GM04503 (cell line): ENCODE data around the gene NTM.

ENCODE experiments used
- DNase-seq: peaks from one replicate; pipeline ENCODE4 v3.0.0-alpha.2; 2012; ENCODE audit warnings: low read depth

NTM gene

DNA sequence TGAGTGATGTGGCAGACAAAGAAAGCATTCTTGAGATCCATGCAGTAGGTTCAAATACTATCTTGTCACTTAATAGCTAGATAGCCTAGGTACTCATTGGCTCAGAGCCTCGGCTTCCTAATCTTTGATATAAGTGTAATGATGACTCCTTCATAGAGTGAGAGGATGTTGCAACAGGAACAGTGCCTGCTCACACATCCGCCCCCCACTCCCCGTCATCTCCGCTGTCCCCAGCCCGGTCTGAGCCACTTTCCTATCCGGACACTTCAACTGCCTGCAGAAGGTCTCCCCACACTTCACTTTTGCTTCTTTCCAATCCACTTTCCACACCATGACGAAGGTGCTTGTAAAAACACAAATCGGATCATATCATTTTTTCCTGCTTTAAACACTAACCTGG lies 128.8 kb downstream of the NTM start:
- DNase-seq: no peak

DNA sequence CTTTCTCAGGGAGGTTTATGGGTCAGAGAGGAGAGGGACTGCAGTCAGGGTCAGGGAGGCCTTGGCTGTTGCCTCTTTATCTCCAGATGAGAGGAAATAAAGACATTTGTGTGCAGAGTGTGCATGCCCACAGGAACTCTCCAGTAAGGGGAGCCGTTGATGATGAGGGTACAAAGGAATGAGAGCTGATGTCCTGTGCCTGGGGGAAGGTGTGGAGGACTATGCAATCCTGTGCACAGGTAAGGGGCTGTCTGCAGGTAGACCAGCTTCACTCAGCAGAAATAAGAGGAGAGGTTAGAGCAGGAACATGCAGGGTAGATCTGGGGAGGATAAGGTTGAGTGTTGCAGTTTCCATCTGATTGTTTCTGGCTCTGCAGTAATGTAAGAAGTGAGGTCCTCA lies 132.6 kb downstream of the NTM start:
- DNase-seq: no peak

DNA sequence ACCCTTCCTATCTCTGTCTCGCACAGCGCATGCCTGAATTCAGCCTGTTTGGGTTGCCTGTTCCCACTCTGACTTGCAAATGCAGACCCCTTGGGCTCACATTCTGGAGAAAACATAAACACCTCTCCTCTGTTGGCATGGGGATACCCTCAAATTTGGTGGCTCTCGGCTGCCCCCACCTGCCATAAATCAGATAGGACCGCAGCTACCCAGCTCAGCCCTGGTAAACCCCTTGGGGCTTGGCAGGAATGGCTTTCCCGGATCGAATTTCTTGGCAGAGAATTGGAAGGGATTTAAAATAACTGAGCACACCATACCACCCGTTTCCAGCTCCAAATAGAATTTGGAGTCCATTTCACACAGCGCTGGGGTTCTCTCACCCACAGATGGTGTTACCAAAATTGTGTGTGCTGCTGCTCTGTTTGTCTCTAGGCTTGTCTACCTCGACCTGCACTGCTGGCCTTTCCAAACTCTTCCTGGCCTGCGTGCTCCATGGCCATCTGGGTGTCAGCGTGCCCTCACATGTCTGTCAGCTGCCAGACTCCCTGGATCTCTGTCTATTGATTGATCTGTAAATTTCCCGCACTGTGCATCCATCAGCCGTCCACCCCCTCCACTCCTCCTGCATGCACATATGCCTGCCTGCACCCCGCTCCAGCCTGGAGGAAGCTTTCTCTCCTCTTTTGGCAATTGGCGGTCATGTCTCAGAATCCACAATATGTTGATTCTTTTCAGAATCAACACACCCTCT lies 134.0 kb downstream of the NTM start:
- no peak for DNase-seq

DNA sequence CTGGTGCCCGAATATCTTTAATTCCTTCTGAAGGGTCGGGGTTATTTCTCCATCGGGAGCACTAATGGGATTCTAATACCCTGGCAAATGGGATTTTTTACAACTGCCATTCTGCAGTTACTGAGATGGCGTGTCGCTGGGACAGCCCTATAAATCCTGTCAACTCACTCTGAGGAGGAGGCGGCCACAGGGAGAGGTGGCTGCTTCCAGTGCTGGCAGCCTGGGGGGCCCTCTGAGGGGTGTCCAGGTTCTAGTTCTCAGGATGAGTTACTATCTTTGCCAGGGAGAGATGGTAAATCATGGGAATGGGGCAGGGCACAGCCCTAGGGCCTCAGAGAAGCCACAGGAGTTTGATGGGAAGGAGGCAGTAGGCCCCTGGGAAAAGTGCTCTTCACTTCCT lies 135.9 kb downstream of the NTM start:
- no peak for DNase-seq

DNA sequence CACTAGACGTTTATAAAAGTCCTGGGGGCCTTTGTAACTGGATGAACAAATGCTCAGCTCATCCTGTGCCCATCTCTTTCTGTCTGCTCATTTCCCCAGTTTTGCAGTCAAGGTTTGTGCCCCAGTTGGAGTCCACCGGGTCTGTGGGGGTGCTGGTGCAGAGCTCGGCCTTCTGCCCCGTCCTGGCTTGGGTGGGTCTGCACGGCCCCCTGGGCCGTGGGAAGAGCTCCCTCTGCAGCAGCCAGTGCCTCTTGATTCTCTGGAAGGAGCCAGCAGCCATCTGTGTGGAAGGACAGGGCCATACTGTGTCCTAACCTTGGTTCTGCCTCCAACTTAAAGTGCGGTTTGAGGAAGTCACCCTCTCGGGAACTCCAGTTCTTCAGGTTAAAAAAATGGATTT lies 140.2 kb downstream of the NTM start:
- no peak for DNase-seq

DNA sequence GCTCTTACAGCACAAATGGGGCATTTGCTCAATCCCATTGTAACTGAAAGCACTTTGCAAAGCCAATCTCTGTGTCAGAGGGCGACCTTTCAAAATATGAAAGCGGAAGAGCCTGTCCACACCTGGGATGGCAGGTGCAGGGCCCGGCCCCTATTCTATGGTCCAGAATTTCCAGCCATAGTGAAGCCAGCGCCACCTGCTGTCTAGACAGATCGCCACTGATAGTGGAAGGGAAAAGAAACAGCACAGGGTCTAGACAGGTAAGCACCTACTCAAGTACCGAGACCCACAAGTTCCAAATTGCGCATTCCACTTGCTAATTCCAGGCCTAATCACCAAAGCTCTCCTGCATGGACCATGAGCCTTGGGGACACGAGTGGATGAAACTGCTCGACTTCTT lies 141.4 kb downstream of the NTM start:
- DNase-seq: no peak

DNA sequence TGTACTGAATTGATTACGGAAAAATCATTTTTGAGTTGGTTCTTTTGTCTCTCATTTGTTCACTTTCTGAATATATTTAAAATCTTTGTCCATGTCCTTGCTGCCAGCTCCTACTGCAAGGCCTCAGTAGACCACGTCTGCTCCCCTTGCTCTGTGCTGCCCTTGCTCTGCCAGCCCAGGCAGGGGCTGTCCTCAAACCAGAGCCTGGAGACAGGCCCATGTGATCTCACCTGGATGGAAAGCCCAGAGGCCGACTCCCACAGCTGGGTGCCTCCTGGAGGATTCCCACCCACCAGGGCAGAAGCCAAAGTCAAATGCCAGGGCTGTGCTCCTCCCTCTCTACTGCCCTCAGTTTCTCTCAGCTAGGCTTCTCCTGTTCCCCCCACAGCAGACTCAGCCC lies 141.8 kb downstream of the NTM start:
- DNase-seq: no peak

DNA sequence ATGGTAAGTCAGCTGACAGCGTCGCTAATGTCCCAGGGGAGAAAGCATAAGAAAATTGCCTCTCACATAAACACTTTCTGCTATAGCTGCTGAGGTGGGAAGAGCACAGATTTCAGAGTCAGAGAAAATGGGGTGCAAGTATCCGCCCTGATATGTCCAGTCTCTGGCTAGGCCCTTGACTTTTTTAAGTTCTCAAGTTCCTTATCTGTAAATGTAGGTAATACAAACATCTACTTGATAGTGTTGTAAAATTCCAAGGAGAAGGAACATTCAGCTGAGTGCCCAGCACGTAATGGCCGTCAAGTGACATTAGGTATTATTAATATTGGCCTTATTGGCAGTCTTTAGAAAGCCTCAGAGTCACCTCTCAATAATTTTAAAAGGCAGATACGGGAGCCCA lies 143.6 kb downstream of the NTM start:
- no peak for DNase-seq

DNA sequence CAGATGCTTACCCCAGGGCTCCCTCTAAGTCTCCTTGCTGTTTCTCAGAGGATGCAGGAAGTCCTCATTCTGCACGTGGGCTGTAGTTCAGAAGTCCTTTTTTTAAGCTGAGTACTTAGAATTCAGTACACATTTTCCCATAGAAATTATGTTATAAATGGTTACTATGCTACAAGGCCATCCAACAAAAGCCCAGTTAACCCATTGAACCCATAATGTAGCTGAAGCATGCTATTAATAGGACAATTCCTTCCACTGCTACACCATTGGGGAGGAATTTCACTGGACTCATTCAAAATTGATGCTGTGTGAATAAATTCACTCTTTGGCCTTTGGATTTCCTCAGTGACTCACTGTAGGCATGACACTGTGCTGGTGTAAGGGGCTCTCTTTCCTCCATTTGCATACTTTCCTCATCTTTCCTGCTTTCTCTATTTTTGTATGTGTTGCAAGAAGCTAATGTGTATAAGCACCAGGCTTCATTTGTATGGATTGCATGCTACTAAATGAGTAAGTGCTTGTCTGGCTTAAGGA lies 148.0 kb downstream of the NTM start:
- no peak for DNase-seq

DNA sequence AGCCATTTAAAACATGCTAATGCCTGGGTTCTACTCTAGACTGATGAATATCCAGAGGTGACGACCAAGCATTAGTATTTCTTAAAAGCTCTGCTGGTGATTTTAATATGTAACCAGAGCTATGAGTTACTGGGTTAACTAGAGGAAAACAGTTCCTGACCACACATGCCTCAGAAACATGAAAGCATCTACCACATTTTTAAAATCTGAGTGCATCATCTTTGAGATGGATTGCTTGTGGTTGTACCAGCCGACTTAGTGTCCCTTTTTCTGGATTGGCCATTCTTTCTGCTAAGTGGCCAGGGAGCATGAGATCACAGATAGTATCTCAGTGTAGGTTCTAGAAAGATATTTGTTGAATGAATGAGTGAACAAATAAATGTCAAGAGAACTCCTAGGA lies 152.4 kb downstream of the NTM start:
- peak; percentile 4 for DNase-seq

DNA sequence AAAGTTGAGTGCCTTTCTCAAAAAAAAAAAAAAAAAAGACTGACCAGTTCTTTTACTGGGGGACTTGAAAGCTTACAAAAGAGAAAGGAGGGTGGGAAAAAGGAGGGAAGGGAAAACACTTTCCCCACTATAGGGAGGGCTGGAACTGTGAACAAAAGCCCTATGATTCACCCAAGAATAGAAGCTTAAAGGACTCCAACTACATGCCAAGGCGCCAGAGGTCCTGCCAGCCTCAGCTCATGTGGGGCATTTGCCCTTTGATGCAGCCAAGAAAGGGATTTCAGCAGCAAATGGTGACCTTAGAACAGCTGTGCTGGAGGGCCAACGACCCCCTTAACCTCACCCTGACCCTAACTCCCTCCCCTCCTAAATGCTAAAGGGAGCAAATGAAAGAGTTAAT lies 160.0 kb downstream of the NTM start:
- DNase-seq: no peak

DNA sequence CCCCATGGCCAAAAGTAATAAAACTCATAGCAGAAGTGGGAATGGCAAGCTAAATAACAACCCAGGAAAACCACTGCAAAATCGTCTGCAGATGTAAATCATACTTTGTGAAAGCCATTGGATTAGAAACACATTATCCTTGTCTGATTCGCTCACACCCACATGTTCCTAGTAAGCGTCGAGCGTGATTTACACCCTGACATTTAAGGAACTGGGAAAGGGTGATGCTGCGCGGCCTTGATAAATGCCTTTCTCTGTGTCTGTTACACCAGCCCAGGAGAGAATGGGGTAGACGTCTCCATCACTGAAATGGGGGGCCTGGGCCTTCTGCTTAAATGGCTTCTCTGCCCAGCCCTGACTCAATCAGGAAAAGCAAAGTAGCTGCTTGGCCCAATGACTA lies 162.7 kb downstream of the NTM start:
- no peak for DNase-seq

DNA sequence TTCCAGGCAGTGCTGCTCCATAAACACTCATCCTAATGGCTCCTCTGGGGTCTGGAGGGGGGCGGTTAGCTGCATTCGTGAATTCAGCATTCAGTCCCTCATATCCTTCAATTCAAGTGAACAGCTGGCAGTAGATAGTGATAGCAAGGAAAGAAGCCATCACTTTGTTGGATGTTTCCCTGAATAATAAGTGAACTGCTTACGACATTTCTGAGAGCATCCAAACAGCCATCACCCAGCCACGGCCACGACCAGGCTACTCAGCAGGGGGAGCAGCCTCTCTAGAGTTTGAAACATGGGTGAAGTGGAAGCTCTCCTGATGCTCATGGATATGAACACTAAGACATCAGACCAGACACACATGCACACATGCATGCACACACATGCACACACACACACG lies 163.6 kb downstream of the NTM start:
- no peak for DNase-seq

DNA sequence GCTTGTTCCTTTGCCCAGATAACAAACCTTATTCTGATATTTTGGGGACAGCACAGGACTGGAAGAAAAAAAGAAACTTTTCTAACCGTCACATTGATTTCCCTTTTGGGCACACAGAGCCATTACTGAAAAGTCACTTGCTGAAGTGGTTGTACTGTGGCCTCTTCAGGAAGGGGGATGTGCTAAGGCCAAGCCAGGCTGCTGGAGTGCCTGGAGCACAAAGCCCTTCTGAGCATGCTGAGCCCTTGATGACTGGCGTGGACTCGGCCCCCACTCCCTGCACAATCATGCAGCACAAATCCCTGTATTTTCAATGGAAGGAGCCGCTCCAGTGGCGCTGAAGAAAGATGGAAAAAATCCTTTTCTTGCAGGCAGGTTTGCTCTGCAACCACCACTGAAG lies 164.2 kb downstream of the NTM start:
- no peak for DNase-seq

DNA sequence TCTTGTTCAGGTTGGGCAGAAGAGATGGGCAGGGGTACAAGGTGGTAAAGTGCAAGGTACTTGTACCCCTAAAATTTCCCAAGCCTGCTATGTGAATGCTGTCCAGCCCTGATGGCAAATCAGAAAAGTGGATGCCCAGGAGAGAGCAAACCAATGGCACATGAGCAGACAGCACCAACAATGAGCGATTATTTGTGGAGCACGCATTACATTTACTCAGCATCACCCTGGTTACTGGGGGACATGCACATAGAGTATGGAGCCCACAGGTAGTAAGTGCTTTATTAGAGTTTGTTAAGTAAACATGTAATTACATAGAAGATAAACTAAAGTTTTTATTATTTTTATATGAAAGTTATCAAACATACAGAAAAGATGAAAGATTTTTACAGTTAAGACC lies 165.7 kb downstream of the NTM start:
- no peak for DNase-seq

DNA sequence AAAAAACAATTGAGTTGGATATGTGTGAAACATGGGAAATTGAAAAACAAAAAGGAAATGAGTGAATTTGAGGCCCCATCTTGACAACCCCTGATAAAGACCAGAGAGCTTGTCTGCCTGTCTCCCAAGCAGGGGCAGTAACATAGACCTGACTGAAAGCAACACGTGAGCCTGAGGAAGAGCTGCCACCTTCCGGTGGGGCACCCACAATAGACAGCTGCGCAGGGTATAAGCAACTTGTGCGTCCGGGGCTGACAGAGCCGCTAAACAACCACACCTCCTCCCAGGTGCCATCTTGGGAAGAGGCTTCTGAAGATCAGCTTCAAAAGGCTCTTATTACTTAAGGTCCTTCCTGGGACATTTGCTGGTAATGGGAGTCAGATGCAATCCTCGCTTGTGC lies 166.8 kb downstream of the NTM start:
- no peak for DNase-seq

DNA sequence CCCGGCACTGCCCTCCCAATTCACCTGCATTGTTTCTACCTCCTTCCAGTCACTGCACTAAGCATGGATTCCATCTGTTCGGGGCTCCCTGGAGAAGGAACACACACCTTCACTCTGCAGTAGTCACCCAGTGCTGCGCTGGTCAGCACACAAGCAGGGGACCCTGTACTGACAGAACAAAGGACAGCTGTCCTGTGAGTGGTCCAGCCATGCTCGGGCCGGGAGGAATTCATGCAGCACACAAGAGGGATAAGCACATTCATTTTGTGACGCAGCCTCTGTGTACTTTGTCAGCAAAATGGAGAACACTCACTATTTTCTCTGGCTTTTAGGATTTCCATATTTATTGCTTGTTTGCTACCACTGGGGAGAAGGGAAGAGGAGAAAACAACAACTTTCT lies 167.3 kb downstream of the NTM start:
- no peak for DNase-seq

DNA sequence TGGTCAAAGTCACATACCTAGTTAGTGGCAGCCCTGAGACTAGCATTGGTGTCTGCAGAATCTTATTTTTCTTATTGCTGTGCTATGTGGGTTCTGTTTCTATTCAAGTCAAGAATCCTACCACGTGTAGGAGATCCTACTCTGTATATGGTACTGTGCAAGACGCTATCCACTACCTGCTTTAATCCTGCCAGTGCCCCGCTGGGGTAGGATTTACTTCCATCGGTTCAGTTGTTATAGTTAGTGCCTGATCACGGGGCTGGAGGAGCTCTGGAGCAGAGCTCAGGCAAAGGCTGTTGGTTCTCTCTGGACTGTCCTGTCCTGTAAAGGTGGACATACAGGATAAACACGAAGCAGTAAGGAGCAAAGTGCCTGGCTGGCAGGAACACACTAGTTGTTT lies 167.9 kb downstream of the NTM start:
- no peak for DNase-seq

DNA sequence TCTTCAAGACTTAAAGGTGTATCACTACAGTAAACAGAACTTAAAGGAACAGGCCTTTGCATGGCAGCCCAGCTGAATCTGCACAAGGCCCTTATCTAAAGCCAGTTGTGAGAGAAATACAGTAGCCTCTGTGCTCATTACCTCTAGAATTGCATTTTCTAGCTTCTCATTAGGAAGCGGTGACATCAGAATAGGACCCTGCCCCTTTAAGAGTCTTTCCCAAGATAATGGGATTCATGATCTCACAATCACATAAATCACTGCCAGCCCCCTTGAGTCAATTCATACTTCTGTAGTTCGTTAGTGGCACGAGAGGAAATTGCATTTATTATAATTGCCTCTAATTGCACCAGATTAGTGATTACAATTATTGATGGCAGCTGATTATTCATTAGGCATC lies 170.3 kb downstream of the NTM start:
- no peak for DNase-seq

DNA sequence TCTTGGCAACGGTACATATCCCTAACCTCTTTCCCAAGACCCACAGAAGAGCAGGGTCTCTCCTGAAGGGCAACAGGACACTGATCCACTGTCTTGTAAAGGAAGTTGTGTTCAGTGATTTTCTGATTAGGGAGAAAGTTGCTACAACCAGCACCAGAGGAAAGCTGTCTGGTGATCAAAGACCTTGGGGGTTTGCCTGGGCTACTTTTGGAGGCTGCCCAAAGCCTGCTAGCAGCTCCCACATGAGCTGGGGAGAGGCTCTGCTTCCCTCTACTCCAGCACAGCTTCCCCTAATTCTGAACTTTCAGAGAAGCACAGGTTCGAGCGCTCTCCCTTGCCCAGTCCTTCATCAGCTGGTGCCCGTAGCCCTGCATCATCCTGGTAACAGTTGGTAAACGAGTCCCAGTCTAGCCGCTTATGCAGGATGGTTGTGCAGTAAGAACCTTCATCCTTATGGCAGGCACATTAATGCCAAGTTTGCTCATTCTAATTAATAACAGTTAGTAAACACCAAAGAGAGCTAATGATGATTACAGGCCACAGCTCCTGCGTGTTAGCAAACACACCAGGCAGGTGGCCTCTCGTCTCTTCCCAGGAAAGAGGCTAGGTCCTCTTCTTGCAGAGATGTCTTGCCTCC lies 173.1 kb downstream of the NTM start:
- DNase-seq: no peak

DNA sequence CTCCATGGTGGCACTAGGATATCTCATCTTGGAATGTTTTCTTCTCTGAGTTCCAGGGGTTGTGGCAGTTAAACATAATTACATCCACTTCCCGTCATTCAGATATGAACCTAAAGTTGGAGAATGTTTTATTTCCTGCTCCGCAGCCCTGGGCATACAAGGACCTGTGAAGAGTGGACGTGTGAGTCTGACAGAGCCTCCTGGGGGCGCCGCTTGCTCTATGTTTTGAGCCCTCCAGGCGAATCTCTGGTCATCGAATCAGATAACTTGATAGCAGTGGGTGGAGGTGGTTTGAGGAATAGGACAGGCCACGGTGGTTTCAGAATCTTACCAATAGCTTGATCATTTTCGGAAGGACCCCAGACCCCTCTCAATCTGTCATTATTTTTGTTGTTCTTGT lies 174.2 kb downstream of the NTM start:
- DNase-seq: no peak

DNA sequence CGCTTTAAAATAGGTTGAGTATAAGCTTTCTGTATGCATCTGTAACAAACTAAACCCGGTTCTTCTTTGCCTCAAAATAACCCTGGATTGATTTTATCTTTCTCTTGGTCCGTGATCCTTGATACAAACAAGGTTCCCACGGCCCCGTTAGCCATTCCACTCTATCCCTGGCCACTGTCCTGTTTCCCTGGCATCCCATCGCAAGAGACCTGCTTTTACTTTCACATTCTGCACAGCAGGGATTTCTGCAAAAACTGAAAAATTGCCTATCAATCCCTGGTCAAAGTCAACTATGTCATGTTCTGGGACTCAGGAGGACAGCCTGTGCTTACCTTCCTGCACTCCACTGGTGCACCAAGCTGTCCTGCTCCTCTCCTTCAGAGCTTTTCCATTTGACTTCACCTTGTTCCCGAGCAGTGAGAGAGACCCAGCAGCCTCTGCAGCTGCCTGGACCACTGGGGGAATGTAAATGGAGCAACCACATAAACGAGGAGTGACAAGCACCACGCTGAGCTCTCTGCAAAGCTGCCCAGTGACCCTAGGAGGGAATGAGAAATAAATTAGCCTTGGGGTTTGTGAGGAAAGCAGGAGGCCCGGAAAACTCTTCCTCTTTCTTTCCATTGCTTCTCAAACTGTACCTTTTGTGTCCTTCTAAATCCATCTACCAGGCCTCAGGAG lies 175.9 kb downstream of the NTM start:
- no peak for DNase-seq

DNA sequence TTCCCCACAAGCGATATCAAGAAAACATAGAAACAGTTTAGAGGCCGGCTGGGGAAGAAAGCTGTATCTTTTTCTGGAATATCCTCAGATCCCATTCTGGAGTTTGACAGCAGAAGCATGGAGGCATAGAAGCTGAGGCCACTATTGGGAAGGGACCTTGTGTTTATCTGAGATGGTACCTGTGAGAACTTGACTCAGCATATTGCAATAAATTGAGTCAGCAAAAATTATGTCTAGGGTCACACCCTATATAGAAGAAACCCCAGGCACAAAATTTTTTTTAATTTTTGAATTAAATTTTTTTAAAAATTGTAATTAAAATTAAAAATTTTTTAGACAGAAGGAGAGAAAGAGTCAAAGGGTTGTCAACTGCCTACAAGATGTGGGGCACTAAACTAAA lies 178.7 kb downstream of the NTM start:
- no peak for DNase-seq
